Endodermal cell (in vitro differentiated cells): ENCODE measurements around the gene CDK2AP2. TPM values are rescaled to one million over a fixed set of nuclear protein-coding genes. Genes with fewer than 3 reads are reported as not detected.

Experiments used
- DNase-seq: peaks from one replicate; pipeline ENCODE4 v3.0.0-alpha.2; 2017
- H3K27ac ChIP-seq: 2 replicates; pipeline ENCODE4 v1.5.1; 2013; ENCODE audit warnings: mild to moderate bottlenecking, low read depth, low read length, moderate library complexity
- H3K27me3 ChIP-seq: 2 replicates; pipeline ENCODE4 v1.6.1; 2013; ENCODE audit warnings: mild to moderate bottlenecking, low read length, moderate library complexity; ENCODE audit not compliant: insufficient read depth, control insufficient read depth, poor library complexity, severe bottlenecking
- H3K36me3 ChIP-seq: 2 replicates; pipeline ENCODE4 v1.7.0; 2013; ENCODE audit warnings: mild to moderate bottlenecking, low read length, moderate library complexity; ENCODE audit not compliant: control insufficient read depth, insufficient read depth
- H3K4me1 ChIP-seq: one replicate; pipeline ENCODE4 v1.7.0; 2013; ENCODE audit warnings: low read length; ENCODE audit not compliant: control insufficient read depth, insufficient read depth
- H3K4me3 ChIP-seq: 2 replicates; pipeline ENCODE4 v1.5.1; 2013; ENCODE audit warnings: mild to moderate bottlenecking, low read length, moderate library complexity
- H3K9ac ChIP-seq: 2 replicates; pipeline ENCODE4 v1.6.1; 2013; ENCODE audit warnings: mild to moderate bottlenecking, low read length, moderate library complexity; ENCODE audit not compliant: poor library complexity, severe bottlenecking; ENCODE audit errors: extremely low read depth
- H3K9me3 ChIP-seq: 2 replicates; pipeline ENCODE4 v1.6.1; 2013; ENCODE audit warnings: mild to moderate bottlenecking, low read length, moderate library complexity; ENCODE audit not compliant: control insufficient read depth
- H3K27ac Mint-ChIP-seq: 2 replicates; pipeline ENCODE4 v1.8.0; 2020; ENCODE audit warnings: mixed read lengths
- H3K27me3 Mint-ChIP-seq: 2 replicates; pipeline ENCODE4 v1.8.0; 2021; ENCODE audit warnings: mild to moderate bottlenecking, mixed read lengths; ENCODE audit not compliant: insufficient read depth
- H3K36me3 Mint-ChIP-seq: 2 replicates; pipeline ENCODE4 v1.8.0; 2020; ENCODE audit warnings: low read depth, mixed read lengths
- H3K4me1 Mint-ChIP-seq: 2 replicates; pipeline ENCODE4 v1.8.0; 2020; ENCODE audit warnings: mixed read lengths
- H3K4me3 Mint-ChIP-seq: 2 replicates; pipeline ENCODE4 v1.8.0; 2020; ENCODE audit warnings: mild to moderate bottlenecking, moderate library complexity, mixed read lengths
- H3K9me3 Mint-ChIP-seq: 2 replicates; pipeline ENCODE4 v1.8.0; 2020; ENCODE audit warnings: mild to moderate bottlenecking, mixed read lengths
- WGBS, 2 experiments: methylation state at CpG; one replicate each; pipeline versions ENCODE4 v1.1.5 to v1.1.7; 2013; ENCODE audit warnings: missing lambda C conversion rate in 2 of 2, mixed read lengths in 1 of 2; ENCODE audit not compliant: insufficient coverage in 1 of 2, insufficient read length in 1 of 2; 5-methylcytosine and 5-hydroxymethylcytosine counted together
- total RNA-seq, 2 donors: library from RNA; stranded (reverse); fragmentation: NEBNext Ultra II Directional in 1 of 2; extraction: Animal tissue kit (Norgen Biotek cat#: 25700) in 1 of 2; gene quantifications; 2 replicates in 1 of 2; 3 replicates in 1 of 2; pipeline ENCODE4 v1.2.1, GENCODE V29; 2021
- TF ChIP-seq, protein P1 (sequence below): fragments of 200-600 bp; sonication (generic); conservative IDR thresholded peaks from 2 replicates; pipeline ENCODE4 v1.5.0; 2021; ENCODE audit warnings: antibody characterized with exemption, mild to moderate bottlenecking

CDK2AP2 gene
- total RNA-seq, 2 donors from 2014 or later, result 30.6 to 47.6 TPM

DNA sequence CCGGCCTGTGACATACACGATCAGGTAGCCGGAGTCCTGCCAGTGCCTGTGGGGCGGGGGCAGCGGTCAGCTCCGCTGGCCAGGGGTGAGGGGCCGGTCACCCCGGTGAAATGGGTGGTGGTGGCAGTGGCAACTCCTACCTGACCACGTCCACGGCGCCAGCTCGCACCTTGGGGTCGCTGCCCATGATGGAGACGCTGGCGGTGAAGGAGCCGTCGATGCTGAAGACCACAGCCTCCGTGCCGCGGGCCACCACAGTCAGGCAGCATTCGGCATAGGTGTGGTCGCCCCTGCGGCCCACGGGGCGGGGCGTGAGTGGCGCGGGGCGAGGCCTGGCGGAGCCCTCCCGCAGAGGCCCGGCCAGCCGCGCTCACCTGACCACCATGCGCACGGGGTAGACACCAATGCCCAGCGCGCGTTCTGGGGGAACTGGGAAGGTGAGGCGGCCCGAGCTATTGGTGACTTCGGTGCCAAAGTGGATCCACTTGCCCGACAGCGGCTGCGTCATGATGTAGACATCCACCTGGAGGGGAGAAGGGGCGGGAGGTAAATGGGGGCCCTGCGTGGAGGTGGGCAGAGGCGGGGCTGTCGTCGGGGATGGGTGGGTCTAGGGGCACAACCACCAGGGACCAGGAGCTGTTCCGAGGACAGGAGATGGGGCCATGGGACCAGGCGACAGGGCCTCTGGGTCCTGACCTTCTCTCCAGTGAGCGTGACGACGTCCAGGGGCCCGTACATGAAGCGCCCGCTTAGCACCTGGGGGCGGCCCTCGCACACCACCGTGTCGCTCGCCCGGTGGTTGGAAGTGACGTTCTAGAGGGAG, 14.2 kb downstream of the CDK2AP2 start:
- DNase-seq, result no peak
- H3K27me3 ChIP-seq, result no peaks in the 10 kb centered on the region
- peaks cover 11% of the 10 kb centered on the region for H3K36me3 ChIP-seq
- Mint-ChIP-seq H3K27me3 (no peaks in the 10 kb centered on the region), H3K9me3 (no peaks in the 10 kb centered on the region), H3K36me3 (peaks cover 29% of the 10 kb centered on the region), H3K4me3 (no peak overlapping the region), H3K4me1 (no peaks in the 10 kb centered on the region), H3K27ac (no peak overlapping the region)
- no peak overlapping the region for H3K9ac ChIP-seq
- no peaks in the 10 kb centered on the region for H3K9me3 ChIP-seq
- TF ChIP-seq, protein P1, sequence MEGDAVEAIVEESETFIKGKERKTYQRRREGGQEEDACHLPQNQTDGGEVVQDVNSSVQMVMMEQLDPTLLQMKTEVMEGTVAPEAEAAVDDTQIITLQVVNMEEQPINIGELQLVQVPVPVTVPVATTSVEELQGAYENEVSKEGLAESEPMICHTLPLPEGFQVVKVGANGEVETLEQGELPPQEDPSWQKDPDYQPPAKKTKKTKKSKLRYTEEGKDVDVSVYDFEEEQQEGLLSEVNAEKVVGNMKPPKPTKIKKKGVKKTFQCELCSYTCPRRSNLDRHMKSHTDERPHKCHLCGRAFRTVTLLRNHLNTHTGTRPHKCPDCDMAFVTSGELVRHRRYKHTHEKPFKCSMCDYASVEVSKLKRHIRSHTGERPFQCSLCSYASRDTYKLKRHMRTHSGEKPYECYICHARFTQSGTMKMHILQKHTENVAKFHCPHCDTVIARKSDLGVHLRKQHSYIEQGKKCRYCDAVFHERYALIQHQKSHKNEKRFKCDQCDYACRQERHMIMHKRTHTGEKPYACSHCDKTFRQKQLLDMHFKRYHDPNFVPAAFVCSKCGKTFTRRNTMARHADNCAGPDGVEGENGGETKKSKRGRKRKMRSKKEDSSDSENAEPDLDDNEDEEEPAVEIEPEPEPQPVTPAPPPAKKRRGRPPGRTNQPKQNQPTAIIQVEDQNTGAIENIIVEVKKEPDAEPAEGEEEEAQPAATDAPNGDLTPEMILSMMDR, result no peak
- 95 to 97% methylated on average over 36 to 65 of the region's 65 CpGs for WGBS, 2 experiments
- no peaks in the 10 kb centered on the region for H3K4me1 ChIP-seq
- no peak overlapping the region for H3K4me3 ChIP-seq
- H3K27ac ChIP-seq, result no peak overlapping the region

DNA sequence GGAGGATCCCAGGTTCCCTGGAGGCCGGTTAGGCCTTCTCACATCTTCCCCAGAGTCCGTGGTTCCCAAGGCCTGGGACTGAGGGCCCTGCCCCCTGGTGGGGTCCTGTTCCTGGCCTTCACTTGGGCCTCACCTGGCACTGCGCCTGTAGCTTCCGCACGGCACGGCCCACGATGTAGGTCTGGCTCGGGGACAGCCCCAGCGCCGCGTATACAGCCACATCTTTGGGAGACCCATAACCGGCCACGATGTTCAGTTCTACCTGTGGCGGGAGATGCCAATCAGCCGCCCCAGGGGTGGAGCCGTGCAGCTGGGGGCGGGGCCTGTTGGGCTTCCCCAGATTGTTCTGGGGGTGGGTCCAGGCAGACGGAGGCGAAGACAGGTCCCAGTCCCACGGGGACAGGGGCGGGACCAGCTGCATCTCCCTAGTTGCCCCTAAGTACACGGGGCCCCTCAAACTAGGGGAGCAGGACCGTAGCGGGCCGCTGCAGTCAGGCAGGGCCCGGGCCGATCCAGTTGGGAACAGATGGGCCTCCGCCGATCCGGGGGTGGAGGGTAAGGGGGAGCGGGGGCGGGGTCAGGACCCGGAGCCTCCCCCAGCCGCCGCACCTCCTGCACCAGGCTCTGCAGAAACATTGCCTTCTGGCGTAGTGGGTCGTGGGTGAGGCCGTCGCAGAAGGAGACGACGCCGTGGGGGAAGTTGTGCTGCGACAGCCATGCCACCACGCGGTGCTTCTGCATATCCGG, 15.0 kb downstream of the CDK2AP2 start:
- H3K4me1 ChIP-seq, result no peaks in the 10 kb centered on the region
- WGBS, 2 experiments, result 92 to 94% methylated on average over 35 to 46 of the region's 46 CpGs
- DNase-seq, result peak; percentile 80
- no peak overlapping the region for H3K4me3 ChIP-seq
- Mint-ChIP-seq H3K4me3 (no peak overlapping the region), H3K4me1 (no peaks in the 10 kb centered on the region), H3K36me3 (peaks cover 31% of the 10 kb centered on the region), H3K27ac (peak overlapping the region; percentile 39), H3K27me3 (no peaks in the 10 kb centered on the region), H3K9me3 (no peaks in the 10 kb centered on the region)
- TF ChIP-seq, protein P1, result peak; percentile 21
- no peaks in the 10 kb centered on the region for H3K27me3 ChIP-seq
- H3K27ac ChIP-seq, result no peak overlapping the region
- H3K36me3 ChIP-seq, result peaks cover 11% of the 10 kb centered on the region
- no peaks in the 10 kb centered on the region for H3K9me3 ChIP-seq
- H3K9ac ChIP-seq, result no peak overlapping the region

DNA sequence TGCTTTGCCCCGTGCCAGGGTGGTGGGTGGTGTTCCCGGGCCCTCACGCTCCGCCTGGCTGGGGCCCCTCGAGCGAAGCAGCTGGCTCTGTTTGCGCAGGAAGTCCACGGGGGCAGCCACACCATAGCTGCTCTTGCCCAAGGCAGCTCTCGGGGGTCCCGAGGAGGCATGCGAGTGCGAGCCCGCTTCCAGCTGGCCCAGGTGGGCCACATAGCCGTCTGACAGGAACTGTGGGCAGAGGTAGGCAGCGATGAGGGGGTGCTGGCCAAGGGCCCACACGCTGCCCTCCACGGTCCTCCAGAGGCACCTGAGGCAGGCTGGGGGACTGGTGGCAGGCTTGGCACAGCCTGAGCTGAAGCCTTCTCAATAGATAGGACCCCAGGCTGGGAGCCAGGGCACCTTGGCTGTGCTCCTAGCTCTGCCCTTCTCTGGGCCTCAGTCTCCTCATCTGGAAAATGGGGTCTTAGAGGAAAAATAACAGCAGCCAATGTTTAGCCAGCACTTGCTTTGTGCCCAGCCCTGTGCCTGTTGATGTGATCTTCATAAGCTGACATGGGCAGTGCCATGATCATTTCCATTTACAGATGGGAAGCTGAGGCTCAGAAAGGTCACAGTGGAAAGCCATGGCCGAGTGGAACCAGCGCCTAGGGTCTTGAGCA, 15.8 kb downstream of the CDK2AP2 start:
- Histone ChIP-seq H3K4me3 (no peak overlapping the region), H3K36me3 (peaks cover 11% of the 10 kb centered on the region), H3K4me1 (no peaks in the 10 kb centered on the region), H3K27me3 (no peaks in the 10 kb centered on the region), H3K9ac (no peak overlapping the region), H3K27ac (no peak overlapping the region), H3K9me3 (no peaks in the 10 kb centered on the region)
- Mint-ChIP-seq H3K4me1 (no peaks in the 10 kb centered on the region), H3K9me3 (no peaks in the 10 kb centered on the region), H3K27me3 (no peaks in the 10 kb centered on the region), H3K4me3 (no peak overlapping the region), H3K27ac (no peak overlapping the region), H3K36me3 (peaks cover 34% of the 10 kb centered on the region)
- no peak for DNase-seq
- 93 to 98% methylated on average over 14 to 19 of the region's 19 CpGs for WGBS, 2 experiments
- TF ChIP-seq, protein P1, result no peak
